SU-DHL-6 (cell line): ENCODE results near the gene HIVEP1.

ENCODE experiments used
- H2AFZ ChIP-seq: fragments of 200-600 bp; sonication (generic); 2 replicates; pipeline ENCODE4 v1.6.1; 2014; ENCODE audit warnings: low read depth, mild to moderate bottlenecking, moderate library complexity, mixed read lengths, antibody characterized with exemption, low read length; ENCODE audit not compliant: severe bottlenecking
- H3F3A ChIP-seq: fragments of 200-600 bp; shearing (Covaris generic); 2 replicates; pipeline ENCODE4 v1.6.0; 2016; ENCODE audit warnings: antibody characterized with exemption, mild to moderate bottlenecking; ENCODE audit not compliant: insufficient read depth
- H3K27ac ChIP-seq: fragments of 200-600 bp; sonication (generic); 2 replicates; pipeline ENCODE4 v1.5.1; 2016; ENCODE audit warnings: low read depth, mild to moderate bottlenecking, low read length, moderate library complexity, mixed read lengths
- H3K27me3 ChIP-seq: fragments of 200-600 bp; sonication (generic), shearing (Covaris generic); 2 replicates; pipeline ENCODE4 v1.6.0; 2014; ENCODE audit warnings: mild to moderate bottlenecking, low read length
- H3K36me3 ChIP-seq: fragments of 200-600 bp; sonication (generic); 2 replicates; pipeline ENCODE4 v1.6.1; 2014; ENCODE audit warnings: mild to moderate bottlenecking, low read length, mixed read lengths
- H3K4me2 ChIP-seq: fragments of 300-600, 200-600 bp; shearing (Covaris generic), sonication (generic); 2 replicates; pipeline ENCODE4 v1.6.0; 2014; ENCODE audit warnings: low read length, low read depth, mild to moderate bottlenecking; ENCODE audit not compliant: poor library complexity, severe bottlenecking
- H3K4me3 ChIP-seq: fragments of 200-600 bp; sonication (generic); 2 replicates; pipeline ENCODE4 v1.5.1; 2014; ENCODE audit warnings: antibody characterized with exemption, low read length, mild to moderate bottlenecking, mixed read lengths; ENCODE audit not compliant: insufficient read depth, poor library complexity, severe bottlenecking
- H3K79me2 ChIP-seq: fragments of 200-600 bp; sonication (generic); 2 replicates; pipeline ENCODE4 v1.6.1; 2014; ENCODE audit warnings: mild to moderate bottlenecking, low read length, moderate library complexity; ENCODE audit not compliant: insufficient read depth
- H3K9ac ChIP-seq: fragments of 200-600 bp; sonication (generic); 2 replicates; pipeline ENCODE4 v1.7.0; 2014; ENCODE audit warnings: mild to moderate bottlenecking, low read length
- H3K9me2 ChIP-seq: fragments of 200-600 bp; sonication (generic); replicated peaks from 2 replicates; pipeline ENCODE4 v1.6.1; 2014; ENCODE audit warnings: low read length; ENCODE audit not compliant: insufficient read depth
- H3K9me3 ChIP-seq: fragments of 200-600 bp; sonication (generic); 2 replicates; pipeline ENCODE4 v1.6.1; 2014; ENCODE audit warnings: low read length, mixed read lengths; ENCODE audit not compliant: insufficient read depth
- H4K20me1 ChIP-seq: fragments of 200-600 bp; sonication (generic); 2 replicates; pipeline ENCODE4 v1.6.1; 2014; ENCODE audit warnings: low read depth, mild to moderate bottlenecking, antibody characterized with exemption, low read length, moderate library complexity, mixed read lengths
- CTCF ChIP-seq: fragments of 200-600 bp; sonication (generic); IDR thresholded peaks from one replicate; pipeline ENCODE4 v1.5.1; 2017; ENCODE audit warnings: antibody characterized with exemption, mild to moderate bottlenecking, low read length, moderate library complexity; ENCODE audit not compliant: insufficient read depth, poor library complexity, severe bottlenecking
- EZH2phosphoT487 ChIP-seq: fragments of 200-600 bp; sonication (generic), shearing (Covaris generic); conservative IDR thresholded peaks from 2 replicates; pipeline ENCODE4 v1.6.1; 2018; ENCODE audit warnings: mild to moderate bottlenecking, antibody characterized with exemption, low read length, moderate library complexity, mixed read lengths

Gene HIVEP1

GRCh38 chr6:12136905-12137304 lies 124.8 kb downstream of the HIVEP1 start:
- no peaks in the 10 kb centered on the region for H3F3A ChIP-seq
- H3K27me3 ChIP-seq: no peaks in the 10 kb centered on the region
- no peak overlapping the region for H3K4me2 ChIP-seq
- H4K20me1 ChIP-seq: no peaks in the 10 kb centered on the region
- H3K9me3 ChIP-seq: no peaks in the 10 kb centered on the region
- H3K9ac ChIP-seq: no peak overlapping the region
- H2AFZ ChIP-seq: no peak overlapping the region
- H3K79me2 ChIP-seq: no peaks in the 10 kb centered on the region
- no peaks in the 10 kb centered on the region for H3K9me2 ChIP-seq
- H3K36me3 ChIP-seq: 0 out of 2 replicates have a peak, but pooled peaks cover 9% of the 10 kb centered on the region
- TF ChIP-seq CTCF (no peak), EZH2phosphoT487 (no peak)
- H3K4me3 ChIP-seq: no peak overlapping the region
- H3K27ac ChIP-seq: no peak overlapping the region

- H3K9me2 ChIP-seq: no peaks in the 10 kb centered on the region
- no peaks in the 10 kb centered on the region for H3F3A ChIP-seq
- H4K20me1 ChIP-seq: no peaks in the 10 kb centered on the region
- H3K4me3 ChIP-seq: no peak overlapping the region
- no peak for TF ChIP-seq CTCF
- no peaks in the 10 kb centered on the region for H3K79me2 ChIP-seq
- no peak overlapping the region for H3K27ac ChIP-seq
- no peaks in the 10 kb centered on the region for H3K9me3 ChIP-seq
- H3K9ac ChIP-seq: no peak overlapping the region
- H3K27me3 ChIP-seq: no peaks in the 10 kb centered on the region
- H3K4me2 ChIP-seq: no peak overlapping the region
- H2AFZ ChIP-seq: no peak overlapping the region
- 0 out of 2 replicates have a peak, but pooled peaks cover 9% of the 10 kb centered on the region for H3K36me3 ChIP-seq
Measured at GRCh38 chr6:12137480-12137879, 125.4 kb downstream of the HIVEP1 start.

GRCh38 chr6:12138381-12138780 lies 126.3 kb downstream of the HIVEP1 start:
- TF ChIP-seq CTCF (no peak), EZH2phosphoT487 (no peak)
- Histone ChIP-seq H3K9me2 (no peaks in the 10 kb centered on the region), H3K9ac (no peak overlapping the region), H4K20me1 (no peaks in the 10 kb centered on the region), H3K4me2 (no peak overlapping the region), H3K9me3 (no peaks in the 10 kb centered on the region), H3F3A (no peaks in the 10 kb centered on the region), H3K27ac (no peak overlapping the region), H3K79me2 (no peaks in the 10 kb centered on the region), H2AFZ (no peak overlapping the region), H3K36me3 (0 out of 2 replicates have a peak, but pooled peaks cover 9% of the 10 kb centered on the region), H3K4me3 (no peak overlapping the region), H3K27me3 (no peaks in the 10 kb centered on the region)

- H3F3A ChIP-seq: no peaks in the 10 kb centered on the region
- no peaks in the 10 kb centered on the region for H4K20me1 ChIP-seq
- H3K4me3 ChIP-seq: no peak overlapping the region
- H3K4me2 ChIP-seq: no peak overlapping the region
- 0 out of 2 replicates have a peak, but pooled peaks cover 9% of the 10 kb centered on the region for H3K36me3 ChIP-seq
- no peaks in the 10 kb centered on the region for H3K27me3 ChIP-seq
- no peak overlapping the region for H3K9ac ChIP-seq
- no peak overlapping the region for H2AFZ ChIP-seq
- TF ChIP-seq EZH2phosphoT487 (no peak), CTCF (no peak)
- no peaks in the 10 kb centered on the region for H3K9me3 ChIP-seq
- H3K9me2 ChIP-seq: no peaks in the 10 kb centered on the region
- no peaks in the 10 kb centered on the region for H3K79me2 ChIP-seq
- no peak overlapping the region for H3K27ac ChIP-seq
Measured at GRCh38 chr6:12138936-12139335, 126.8 kb downstream of the HIVEP1 start.
